Neural cell (in vitro differentiated cells): Measurements from ENCODE around the gene CFAP45. TPM values are rescaled to one million over a fixed set of nuclear protein-coding genes. Genes with fewer than 3 reads are reported as not detected.

Experiments
- H2AFZ ChIP-seq: fragments of 200-600, 300-800 bp; sonication (generic), shearing (Covaris generic); 2 replicates; pipeline ENCODE4 v1.6.0; 2014; ENCODE audit warnings: low read depth, mild to moderate bottlenecking, antibody characterized with exemption, low read length, moderate library complexity
- H3F3A ChIP-seq: fragments of 200-600 bp; shearing (Covaris generic); 2 replicates; pipeline ENCODE4 v1.6.1; 2016; ENCODE audit warnings: mild to moderate bottlenecking, moderate library complexity, mixed read lengths, antibody characterized with exemption, low read length; ENCODE audit not compliant: insufficient read depth, poor library complexity, severe bottlenecking
- H3K27ac ChIP-seq: fragments of 200-600, 300-800 bp; sonication (generic), shearing (Covaris generic); 2 replicates; pipeline ENCODE4 v1.5.1; 2014; ENCODE audit warnings: mild to moderate bottlenecking, low read length, moderate library complexity
- H3K27me3 ChIP-seq: fragments of 300-800, 200-600 bp; sonication (generic), shearing (Covaris generic); 2 replicates; pipeline ENCODE4 v1.6.0; 2014; ENCODE audit warnings: mild to moderate bottlenecking, low read depth, low read length, moderate library complexity; ENCODE audit not compliant: insufficient read depth
- H3K36me3 ChIP-seq: fragments of 300-800, 200-600 bp; sonication (generic), shearing (Covaris generic); 2 replicates; pipeline ENCODE4 v1.5.1; 2014; ENCODE audit warnings: mild to moderate bottlenecking, antibody characterized with exemption, low read length, moderate library complexity; ENCODE audit not compliant: insufficient read depth
- H3K4me2 ChIP-seq: fragments of 300-800, 200-600 bp; sonication (generic), shearing (Covaris generic); 2 replicates; pipeline ENCODE4 v1.6.0; 2014; ENCODE audit warnings: mild to moderate bottlenecking, low read length
- H3K4me3 ChIP-seq: fragments of 300-800, 200-600 bp; sonication (generic), shearing (Covaris generic); 2 replicates; pipeline ENCODE4 v1.5.1; 2014; ENCODE audit warnings: mild to moderate bottlenecking, low read length, moderate library complexity
- H3K79me2 ChIP-seq: fragments of 200-600 bp; shearing (Covaris generic); replicated peaks from 2 replicates; pipeline ENCODE4 v1.6.0; 2014; ENCODE audit warnings: mild to moderate bottlenecking, low read length, moderate library complexity; ENCODE audit not compliant: insufficient read depth
- H3K9ac ChIP-seq: fragments of 300-800, 200-600 bp; sonication (generic), shearing (Covaris generic); 2 replicates; pipeline ENCODE4 v1.6.1; 2016; ENCODE audit warnings: mild to moderate bottlenecking, low read length, mixed read lengths
- H3K9me2 ChIP-seq: fragments of 200-600 bp; shearing (Covaris generic); 2 replicates; pipeline ENCODE4 v1.6.1; 2016; ENCODE audit warnings: mild to moderate bottlenecking, low read length, mixed read lengths; ENCODE audit not compliant: insufficient read depth
- H3K9me3 ChIP-seq: fragments of 200-600, 300-800 bp; sonication (generic), shearing (Covaris generic); 2 replicates; pipeline ENCODE4 v1.6.1; 2016; ENCODE audit warnings: mild to moderate bottlenecking, mixed run types, low read length, moderate library complexity, mixed read lengths
- H4K20me1 ChIP-seq: fragments of 200-600 bp; shearing (Covaris generic); 2 replicates; pipeline ENCODE4 v1.6.1; 2016; ENCODE audit warnings: mild to moderate bottlenecking, mixed run types; ENCODE audit not compliant: insufficient read depth
- CTCF ChIP-seq: fragments of 450-650 bp; IDR thresholded peaks from 2 replicates; pipeline ENCODE4 v1.5.1; 2014; ENCODE audit warnings: antibody characterized with exemption, mild to moderate bottlenecking, moderate library complexity; ENCODE audit not compliant: poor library complexity, severe bottlenecking
- EP300 ChIP-seq: fragments of 450-650 bp; conservative IDR thresholded peaks from 2 replicates; pipeline ENCODE4 v1.6.1; 2014; ENCODE audit warnings: antibody characterized with exemption, mild to moderate bottlenecking, moderate library complexity; ENCODE audit not compliant: poor library complexity, severe bottlenecking
- MXI1 ChIP-seq: fragments of 450-650 bp; conservative IDR thresholded peaks from 2 replicates; pipeline ENCODE4 v1.6.1; 2014; ENCODE audit warnings: antibody characterized with exemption, mild to moderate bottlenecking; ENCODE audit not compliant: poor library complexity, severe bottlenecking
- POLR2AphosphoS5 ChIP-seq: IDR thresholded peaks from 2 replicates; pipeline ENCODE4 v1.6.1; 2012
- RAD21 ChIP-seq: fragments of 450-650 bp; conservative IDR thresholded peaks from 2 replicates; pipeline ENCODE4 v1.6.1; 2014; ENCODE audit warnings: antibody characterized with exemption, mild to moderate bottlenecking, moderate library complexity
- REST ChIP-seq: IDR thresholded peaks from 2 replicates; pipeline ENCODE4 v1.6.1; 2012; ENCODE audit warnings: borderline replicate concordance
- SMC3 ChIP-seq: fragments of 450-650 bp; conservative IDR thresholded peaks from 2 replicates; pipeline ENCODE4 v1.6.1; 2014; ENCODE audit warnings: antibody characterized with exemption, mild to moderate bottlenecking, moderate library complexity; ENCODE audit not compliant: poor library complexity
- polyA plus RNA-seq: library from polyadenylated mRNA; depleted of rRNA; stranded (reverse); fragments of >200 nt; gene quantifications from 2 replicates; pipeline ENCODE4 v1.2.3, GENCODE V29; 2014

CFAP45 gene
- polyA plus RNA-seq, 1 donor from 2014 or later: 0.12 TPM

GRCh38 chr1:159892944-159893343 is 7.0 kb downstream of the CFAP45 start:
- no peak overlapping the region for H3K4me3 ChIP-seq
- H3F3A ChIP-seq: no peaks in the 10 kb centered on the region
- H2AFZ ChIP-seq: no peak overlapping the region
- no peak overlapping the region for H3K9ac ChIP-seq
- no peak overlapping the region for H3K4me2 ChIP-seq
- no peaks in the 10 kb centered on the region for H4K20me1 ChIP-seq
- H3K9me2 ChIP-seq: no peaks in the 10 kb centered on the region
- H3K36me3 ChIP-seq: no peaks in the 10 kb centered on the region
- no peak overlapping the region for H3K27ac ChIP-seq
- no peaks in the 10 kb centered on the region for H3K9me3 ChIP-seq
- H3K27me3 ChIP-seq: no peaks in the 10 kb centered on the region
- no peak for TF ChIP-seq EP300
- no peak for TF ChIP-seq REST
- TF ChIP-seq SMC3: no peak
- H3K79me2 ChIP-seq: no peaks in the 10 kb centered on the region

GRCh38 chr1:159891275-159892157 is 8.4 kb downstream of the CFAP45 start:
- H3K27me3 ChIP-seq: no peaks in the 10 kb centered on the region
- no peak overlapping the region for H3K9ac ChIP-seq

More at GRCh38 chr1:159891275-159892157, 8.4 kb downstream of the CFAP45 start:
- Histone ChIP-seq H3F3A (no peaks in the 10 kb centered on the region), H2AFZ (no peak overlapping the region), H3K27ac (no peak overlapping the region), H3K36me3 (no peaks in the 10 kb centered on the region), H3K9me3 (no peaks in the 10 kb centered on the region), H3K79me2 (no peaks in the 10 kb centered on the region), H4K20me1 (no peaks in the 10 kb centered on the region), H3K4me2 (no peak overlapping the region), H3K9me2 (no peaks in the 10 kb centered on the region), H3K4me3 (no peak overlapping the region)
- TF ChIP-seq SMC3 (peak; percentile 63), REST (no peak), POLR2AphosphoS5 (no peak), CTCF (peak; percentile 67), MXI1 (no peak), RAD21 (peak; percentile 68)
